ENCODE results near the gene SNN. TPM values are rescaled to one million over a fixed set of nuclear protein-coding genes. Genes with fewer than 3 reads are reported as not detected.

The SNN gene
- total RNA-seq, 1 experiment from 2014 or later = 15.6 TPM

DNA sequence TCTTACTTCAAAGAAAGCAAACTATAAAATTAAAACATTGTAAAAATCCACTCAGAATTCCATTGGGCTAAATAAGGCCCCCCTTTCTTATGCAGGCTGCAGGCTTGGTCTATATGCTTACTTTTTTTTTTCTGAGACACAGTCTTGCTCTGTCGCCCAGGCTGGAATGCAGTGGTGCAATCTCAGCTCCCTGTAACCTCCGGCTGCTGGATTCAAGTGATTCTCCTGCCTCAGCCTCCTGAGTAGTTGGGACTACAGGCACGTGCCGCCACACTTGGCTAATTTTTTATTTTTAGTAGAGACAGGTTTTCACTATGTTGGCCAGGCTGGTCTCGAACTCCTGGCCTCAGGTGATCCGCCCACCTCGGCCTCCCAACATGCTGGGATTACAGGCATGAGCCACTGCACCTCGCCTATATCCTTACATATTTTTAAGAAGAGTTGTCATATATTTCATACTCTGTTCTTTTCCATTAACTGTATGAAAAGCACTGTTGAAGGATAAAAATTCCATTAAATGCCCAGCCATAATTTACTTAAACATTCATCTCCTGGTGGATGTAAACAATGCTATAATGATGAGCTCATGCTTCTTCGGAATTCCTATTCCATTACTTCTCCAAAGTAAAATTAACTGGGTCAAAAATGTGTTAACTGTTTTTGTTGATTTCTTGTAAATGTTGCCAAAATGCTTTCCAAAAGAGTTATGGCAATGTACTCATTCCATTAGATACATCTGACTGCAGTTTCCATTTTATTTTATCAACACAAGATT is 17.8 kb downstream of the SNN start:
- in situ Hi-C loops (cut with HindIII; ENCODE audit: low pct_unique_long_range_greater_than_20kb, low sequenced_read_pairs) = no loop called here
- Histone ChIP-seq H3K36me3 (ENCODE audit: control insufficient read depth, insufficient read depth, low read length) (peaks cover 8% of the 10 kb centered on the region), H3K9me3 (ENCODE audit: control insufficient read depth, insufficient read depth, low read depth, low read length) (no peaks in the 10 kb centered on the region), H3K27ac (ENCODE audit: low read length) (no peak overlapping the region), H3K4me1 (ENCODE audit: control insufficient read depth, insufficient read depth, low read length) (no peaks in the 10 kb centered on the region), H3K4me3 (ENCODE audit: low read depth in 2 of 2, low read length in 2 of 2) (no peak overlapping the region), H3K27me3 (ENCODE audit: control insufficient read depth, insufficient read depth, low read length) (no peaks in the 10 kb centered on the region)
- intact Hi-C loops (cut with micrococcal nuclease; ENCODE audit: unreplicated experiment) = no loop called here
- no TSS peak for BruUV-seq (replicated peaks)
- ATAC-seq = no peak
- ChIA-PET POLR2A (no interaction called here), CTCF (interaction anchor here (0.6 kb wide), 1 partner anchor 43 kb away, joined by 6 read pairs; no protein-coding TSS in a partner anchor)
- TF ChIP-seq REST (IDR thresholded peaks at IDR 0.05; ENCODE audit: insufficient read depth in 1 of 2, low read depth in 2 of 2, low read length in 1 of 2) (no peak), SIN3A (IDR thresholded peaks at IDR 0.05; ENCODE audit: borderline replicate concordance, insufficient read depth, low read depth, low read length) (no peak), TCF7L2 (IDR thresholded peaks at IDR 0.05; ENCODE audit: low read depth, low read length) (no peak), POLR2AphosphoS5 (IDR thresholded peaks at IDR 0.05; ENCODE audit: low read depth, low read length) (no peak), CTCF (IDR thresholded peaks at IDR 0.05) (no peak)
- DNase-seq (ENCODE audit: low read depth, low spot score) = no peak

DNA sequence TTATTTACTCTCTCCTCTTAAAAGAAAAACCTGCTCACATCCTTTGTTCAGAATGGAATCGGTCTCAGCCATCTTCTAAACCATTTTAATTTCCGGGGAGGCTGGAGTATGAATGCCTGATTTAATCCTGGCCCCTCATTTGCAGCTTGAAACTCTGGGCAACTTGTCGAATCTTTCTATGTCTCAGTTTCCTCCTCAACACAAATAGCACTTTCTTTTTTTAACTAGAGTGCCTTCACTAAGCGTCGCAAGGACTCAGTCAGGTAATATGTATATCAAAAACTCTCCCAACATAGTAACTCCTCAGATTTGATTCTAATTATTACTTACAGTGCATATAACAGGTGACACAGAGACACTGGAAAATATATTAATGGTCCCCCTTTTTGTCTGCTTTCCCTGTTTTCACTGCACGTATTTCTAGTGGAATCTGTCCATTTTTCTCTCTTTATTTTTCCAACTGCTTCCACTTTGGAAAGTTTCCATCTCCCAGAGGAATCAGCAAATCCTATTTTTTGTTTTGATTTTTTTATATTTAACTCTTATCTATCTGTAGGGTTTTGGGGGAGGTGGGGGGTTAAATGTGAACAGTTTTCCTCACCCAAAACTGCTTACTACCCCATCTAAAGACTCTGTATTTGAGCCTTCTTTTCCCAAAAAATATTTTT is 18.6 kb downstream of the SNN start:
- H3K27ac ChIP-seq (ENCODE audit: low read length) = no peak overlapping the region
- no TSS peak for BruUV-seq (replicated peaks)
- ATAC-seq (no peak), DNase-seq (ENCODE audit: low read depth, low spot score) (no peak)
- no peak for TF ChIP-seq TCF7L2 (IDR thresholded peaks at IDR 0.05; ENCODE audit: low read depth, low read length)
- TF ChIP-seq SIN3A (IDR thresholded peaks at IDR 0.05; ENCODE audit: borderline replicate concordance, insufficient read depth, low read depth, low read length) = no peak
- no peak for TF ChIP-seq REST (IDR thresholded peaks at IDR 0.05; ENCODE audit: insufficient read depth in 1 of 2, low read depth in 2 of 2, low read length in 1 of 2)
- no peak for TF ChIP-seq CTCF (IDR thresholded peaks at IDR 0.05)
- no peak for TF ChIP-seq POLR2AphosphoS5 (IDR thresholded peaks at IDR 0.05; ENCODE audit: low read depth, low read length)
- H3K4me1 ChIP-seq (ENCODE audit: control insufficient read depth, insufficient read depth, low read length) = no peaks in the 10 kb centered on the region
- in situ Hi-C loops (cut with HindIII; ENCODE audit: low pct_unique_long_range_greater_than_20kb, low sequenced_read_pairs) = no loop called here
- no peaks in the 10 kb centered on the region for H3K27me3 ChIP-seq (ENCODE audit: control insufficient read depth, insufficient read depth, low read length)
- no peaks in the 10 kb centered on the region for H3K9me3 ChIP-seq (ENCODE audit: control insufficient read depth, insufficient read depth, low read depth, low read length)
- H3K4me3 ChIP-seq (ENCODE audit: low read depth in 2 of 2, low read length in 2 of 2) = no peak overlapping the region
- POLR2A ChIA-PET = no interaction called here
- CTCF ChIA-PET = interaction anchor here (0.6 kb wide), 1 partner anchor 44 kb away, joined by 6 read pairs; no protein-coding TSS in a partner anchor
- H3K36me3 ChIP-seq (ENCODE audit: control insufficient read depth, insufficient read depth, low read length) = peaks cover 8% of the 10 kb centered on the region
- intact Hi-C loops (cut with micrococcal nuclease; ENCODE audit: unreplicated experiment) = no loop called here
